HG02798 (cell line): ENCODE data around the gene STIM2.
"Not testable (repeated sequence)": the region's sequence is repeated elsewhere in the genome, so short reads cannot be mapped to it uniquely, and the experiment has no call there.

Experiments
- ATAC-seq: cut with Tn5 transposase; IDR thresholded peaks from one replicate; pipeline ENCODE4 v1.9.1; 2021; ENCODE audit warnings: mild to moderate bottlenecking; ENCODE audit not compliant: unreplicated experiment, poor library complexity

STIM2 gene

DNA sequence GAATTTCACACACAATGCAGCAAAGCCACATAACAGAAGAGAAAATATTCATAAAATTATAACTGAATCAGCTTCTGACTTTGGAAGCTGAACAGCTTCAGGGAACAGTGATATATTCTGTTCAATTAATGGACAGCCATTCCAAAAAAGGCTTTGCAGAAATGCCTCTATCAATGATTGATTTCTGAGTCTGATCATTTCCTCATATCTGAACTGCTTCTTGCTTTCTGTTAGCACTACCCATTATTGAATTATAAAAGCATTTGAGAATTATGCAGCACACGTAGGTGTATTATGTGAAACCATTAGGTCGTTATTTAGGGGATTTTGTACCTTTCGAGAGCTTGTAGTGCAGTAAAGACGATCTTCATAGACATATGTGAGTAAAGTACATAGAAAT lies 159.6 kb downstream of the STIM2 start:
- no peak for ATAC-seq

DNA sequence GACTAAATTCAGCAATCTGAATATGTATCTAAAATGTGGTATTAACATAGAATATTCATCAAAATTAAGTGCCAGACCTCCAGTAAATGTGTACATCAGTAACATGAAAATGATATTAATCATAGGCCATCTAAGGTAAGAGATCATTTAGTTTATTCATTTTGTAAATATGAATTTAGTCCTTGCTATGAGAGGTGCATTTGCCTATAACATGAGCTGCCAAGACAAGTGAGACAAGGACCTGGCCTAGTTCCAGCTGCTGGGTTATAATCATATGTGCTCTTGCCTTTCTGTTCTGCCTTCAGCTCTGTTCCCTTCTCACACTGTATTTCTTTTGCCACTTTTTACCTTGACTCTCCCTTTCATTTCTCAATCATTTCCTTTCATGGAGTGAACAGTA lies 160.0 kb downstream of the STIM2 start:
- ATAC-seq: no peak

DNA sequence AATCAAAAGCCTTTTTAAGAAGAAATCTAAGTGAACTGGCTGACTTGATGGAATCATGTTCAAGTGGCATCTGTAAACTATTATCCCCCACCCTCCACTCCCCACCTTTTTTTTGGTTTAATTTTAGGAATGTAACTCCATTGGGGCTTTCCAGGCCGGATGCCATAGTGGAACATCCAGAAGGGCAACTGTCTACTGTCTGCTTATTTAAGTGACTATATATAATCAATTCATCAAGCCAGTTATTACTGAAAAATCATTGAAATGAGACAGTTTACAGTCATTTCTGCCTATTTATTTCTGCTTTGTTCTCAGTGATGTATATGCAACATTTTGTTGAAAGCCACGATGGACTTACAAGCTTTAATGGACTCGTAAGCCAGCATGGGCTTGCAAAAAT lies 162.3 kb downstream of the STIM2 start:
- no peak for ATAC-seq

DNA sequence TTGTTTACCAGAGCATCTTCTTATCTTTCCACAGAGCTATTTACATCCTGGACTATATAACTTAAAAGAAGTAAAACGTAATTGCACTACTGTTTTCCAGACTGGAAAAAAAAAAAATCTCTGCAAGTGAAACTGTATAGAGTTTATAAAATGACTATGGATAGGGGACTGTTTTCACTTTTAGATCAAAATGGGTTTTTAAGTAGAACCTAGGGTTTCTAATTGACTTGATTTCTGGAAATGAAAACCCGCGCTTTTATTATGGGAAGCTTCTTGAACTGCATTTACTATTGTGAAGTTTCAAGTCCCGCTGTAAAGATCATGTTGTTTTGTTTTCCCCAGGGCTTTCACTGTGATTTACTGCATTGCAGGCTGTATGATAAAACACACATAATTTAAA lies 162.7 kb downstream of the STIM2 start:
- ATAC-seq: no peak

DNA sequence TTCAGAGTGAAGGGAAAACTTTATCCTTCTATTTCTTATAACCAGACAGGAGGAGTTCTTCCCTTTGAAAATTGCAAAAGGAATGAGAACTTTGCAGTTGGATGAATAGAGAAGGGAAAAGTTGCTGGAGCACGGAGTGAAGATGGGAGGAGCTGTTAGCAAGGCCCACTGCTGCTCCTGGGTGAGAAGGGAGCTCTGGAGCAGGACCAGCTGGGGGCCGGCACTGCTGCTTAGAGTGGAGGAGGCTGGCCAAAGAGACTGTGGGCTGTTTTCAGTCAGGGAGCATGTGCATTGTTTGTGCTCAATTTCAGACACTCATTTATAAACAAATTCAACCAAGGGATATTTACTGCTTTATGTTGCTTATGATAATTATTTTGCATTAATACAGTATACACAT lies 164.2 kb downstream of the STIM2 start:
- ATAC-seq: no peak

DNA sequence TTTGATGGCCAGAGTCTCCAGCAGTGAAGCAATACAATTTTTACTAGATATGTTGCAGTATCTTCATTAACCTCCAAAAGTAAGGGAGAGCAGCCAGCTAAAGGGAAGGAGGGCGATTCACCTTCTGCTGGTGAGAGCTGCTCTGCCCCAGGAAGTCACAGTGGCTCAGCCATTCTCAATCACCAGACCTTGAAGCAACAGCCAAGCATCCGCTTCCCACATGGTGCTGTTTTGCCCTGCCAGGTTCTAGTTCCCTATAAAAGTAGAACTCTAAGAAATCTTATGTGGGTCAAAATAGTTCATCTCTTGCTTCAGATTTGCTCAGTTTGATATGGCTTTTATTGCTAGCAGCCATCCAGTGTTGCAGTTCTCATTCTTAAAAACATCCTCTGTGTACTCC lies 166.8 kb downstream of the STIM2 start:
- no peak for ATAC-seq

DNA sequence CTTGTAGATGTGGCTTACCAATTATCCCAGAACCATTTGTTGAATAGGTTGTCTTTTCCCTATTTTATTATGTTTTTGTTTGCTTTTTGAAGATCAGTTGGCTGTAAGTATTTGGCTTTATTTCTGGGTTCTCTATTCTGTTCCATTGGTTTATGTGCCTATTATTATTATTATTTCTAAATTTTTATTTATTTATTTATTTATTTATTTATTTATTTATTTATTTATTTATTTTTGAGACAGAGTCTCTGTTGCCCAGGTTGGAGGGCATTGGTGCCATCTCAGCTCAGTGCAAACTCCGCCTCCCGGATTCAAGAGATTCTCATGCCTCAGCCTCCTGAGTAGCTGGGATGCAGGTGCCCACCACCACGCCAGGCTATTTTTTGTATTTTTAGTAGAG lies 174.5 kb downstream of the STIM2 start:
- ATAC-seq: not testable (repeated sequence)

DNA sequence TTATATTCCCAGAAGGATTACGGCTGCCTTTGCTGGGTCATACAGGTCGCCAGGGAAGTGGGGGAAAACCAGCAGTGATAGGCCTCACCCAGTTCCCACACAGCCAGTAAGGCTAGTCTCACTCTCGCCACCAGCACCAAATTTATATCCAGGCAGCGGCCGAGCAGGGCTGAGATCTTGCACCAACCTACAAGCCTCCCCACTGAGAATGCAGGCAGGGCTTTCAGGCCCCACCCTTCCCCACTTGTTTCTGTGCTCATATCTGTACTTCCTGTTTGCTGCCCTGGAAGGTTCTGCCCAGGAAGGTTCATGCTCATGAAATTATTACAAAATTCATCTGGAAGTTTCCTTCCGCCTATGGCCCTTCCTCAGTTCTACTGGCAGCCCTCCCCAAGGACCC lies 179.7 kb downstream of the STIM2 start:
- no peak for ATAC-seq

DNA sequence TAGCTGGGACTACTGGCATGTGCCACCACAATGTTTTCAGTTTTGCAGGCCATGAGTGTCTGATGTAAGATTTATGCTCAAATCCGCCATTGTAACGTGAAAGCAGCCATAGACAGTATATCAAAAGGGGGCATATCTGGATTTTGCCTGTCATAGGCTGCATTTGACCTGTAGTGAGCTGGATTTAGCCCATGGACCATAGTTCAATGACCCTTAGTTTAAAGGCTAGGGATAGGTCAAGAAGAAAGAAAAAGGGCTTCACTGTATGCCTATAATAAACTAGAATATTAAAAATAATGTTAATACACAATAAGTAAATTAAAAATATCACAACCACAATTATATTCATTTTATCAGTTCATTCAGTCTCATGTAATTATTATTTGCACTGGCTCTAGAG lies 181.8 kb downstream of the STIM2 start:
- ATAC-seq: no peak

DNA sequence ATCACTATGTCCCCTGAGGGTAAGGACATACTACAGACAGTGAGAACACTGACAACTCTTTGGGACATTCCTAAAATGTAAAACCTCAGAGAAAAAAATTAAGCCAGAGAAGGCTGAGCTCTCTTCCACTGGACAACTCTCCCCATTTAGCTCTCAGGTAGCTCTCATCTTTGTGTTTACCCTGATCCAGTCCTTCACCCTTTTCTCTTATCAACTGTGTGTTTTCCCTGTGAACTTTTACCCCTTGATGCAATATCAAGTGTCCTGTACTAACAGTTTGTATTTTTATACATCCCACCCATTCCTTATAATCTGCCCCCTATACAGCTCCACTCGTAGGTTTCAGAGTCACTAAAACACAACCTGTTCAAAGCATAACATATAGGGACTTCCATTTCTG lies 182.6 kb downstream of the STIM2 start:
- ATAC-seq: no peak

DNA sequence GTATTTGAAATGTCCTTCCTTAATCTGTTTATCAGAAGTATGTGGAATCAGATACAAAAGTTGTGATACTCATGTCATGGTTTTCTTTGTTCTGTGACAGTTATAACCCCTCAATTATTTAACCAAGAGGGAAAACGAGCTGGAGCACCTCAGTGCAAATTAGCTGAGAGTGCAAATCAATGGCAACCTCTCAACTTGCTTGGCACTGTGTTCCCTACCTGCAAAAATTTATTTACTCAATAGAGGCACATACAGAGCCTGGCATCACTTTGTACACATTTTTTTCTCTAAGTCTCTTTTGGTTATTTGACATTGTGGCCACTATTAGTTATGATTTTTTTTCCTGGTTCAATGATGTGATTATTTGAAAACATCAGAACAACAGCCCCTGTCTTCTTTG lies 186.2 kb downstream of the STIM2 start:
- ATAC-seq: no peak

DNA sequence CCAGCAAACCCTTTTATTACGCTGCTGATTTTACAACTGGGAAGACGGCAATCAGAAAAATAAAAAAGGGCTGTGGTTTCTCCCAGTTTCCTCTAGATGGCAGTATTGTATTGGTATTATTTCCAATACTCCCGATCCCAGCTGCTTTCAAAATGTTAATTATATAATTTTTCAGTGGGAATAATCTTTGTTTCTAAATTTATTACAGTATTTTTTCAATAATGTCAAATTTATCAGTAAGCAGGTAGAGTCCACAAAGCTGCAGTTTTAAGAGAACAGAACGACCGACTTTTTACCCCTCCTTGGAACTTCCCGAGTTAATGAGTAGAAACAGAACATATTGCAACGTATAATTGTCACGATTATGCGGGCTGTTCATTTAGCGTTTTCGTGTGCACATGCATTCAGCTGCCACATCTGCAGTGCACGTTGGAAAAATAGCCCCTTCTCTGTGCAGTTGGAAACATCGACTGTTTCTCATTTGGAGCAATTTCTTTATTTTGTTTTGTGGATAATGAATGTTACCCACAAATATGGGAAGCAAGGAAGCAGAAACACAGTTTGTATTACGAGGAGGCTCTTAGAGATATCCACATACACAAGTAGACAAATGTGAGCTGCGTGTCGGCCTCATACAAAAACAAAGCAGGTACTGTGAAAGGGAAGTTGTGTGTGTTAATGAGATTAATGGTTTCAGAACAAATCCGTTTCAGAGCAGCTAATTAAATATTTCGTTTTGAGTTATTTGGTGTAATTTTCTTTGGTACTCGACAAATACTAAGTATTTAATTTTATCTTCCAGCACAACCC lies 188.0 kb downstream of the STIM2 start:
- ATAC-seq: no peak

DNA sequence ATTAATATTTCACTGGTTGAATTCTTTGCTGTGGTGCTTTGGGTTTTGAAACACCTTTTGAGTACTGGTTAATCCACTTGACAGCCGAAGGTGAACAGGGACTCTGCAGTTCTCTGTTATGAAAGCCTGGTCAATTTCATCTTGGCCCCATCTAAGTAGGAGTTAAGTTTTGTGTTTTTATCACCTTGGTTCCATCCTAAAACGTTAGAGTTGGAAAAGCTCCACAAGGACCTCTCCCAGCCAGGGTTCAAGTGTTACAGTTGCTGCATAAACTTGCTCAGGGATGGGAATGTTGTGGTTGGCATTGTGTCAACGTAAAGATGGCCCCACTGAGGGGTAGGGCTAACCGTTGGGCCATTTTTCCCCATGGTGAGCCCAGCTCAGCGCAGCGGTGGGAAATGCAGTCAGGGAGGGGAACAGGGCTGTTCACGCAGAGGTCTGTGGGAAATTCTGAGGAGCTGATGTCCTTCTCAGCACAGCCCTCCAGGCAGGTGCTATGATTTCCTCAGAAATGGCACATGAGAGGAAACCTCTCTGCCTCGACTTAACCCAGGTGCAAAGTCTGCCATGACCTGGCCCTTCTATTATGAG lies 188.7 kb downstream of the STIM2 start:
- ATAC-seq: no peak

DNA sequence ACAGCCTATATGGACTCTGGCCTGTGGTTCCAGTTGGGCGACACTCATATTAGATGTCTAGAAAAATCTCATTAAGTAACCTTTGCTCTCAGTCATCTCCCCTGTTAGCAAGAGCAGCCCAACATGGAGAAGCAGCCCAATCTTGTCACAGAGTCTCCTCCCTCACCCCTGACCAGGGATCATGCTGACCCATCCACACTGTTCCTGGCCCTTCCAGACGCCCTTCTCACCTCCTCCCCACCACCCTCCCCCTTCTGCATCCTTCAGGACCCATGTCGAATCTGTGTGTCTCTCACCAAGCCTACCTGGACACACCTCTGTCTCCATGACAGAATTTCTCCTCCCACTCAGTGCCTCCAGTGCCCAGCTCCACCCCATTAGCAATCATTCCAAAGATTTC lies 190.1 kb downstream of the STIM2 start:
- no peak for ATAC-seq

DNA sequence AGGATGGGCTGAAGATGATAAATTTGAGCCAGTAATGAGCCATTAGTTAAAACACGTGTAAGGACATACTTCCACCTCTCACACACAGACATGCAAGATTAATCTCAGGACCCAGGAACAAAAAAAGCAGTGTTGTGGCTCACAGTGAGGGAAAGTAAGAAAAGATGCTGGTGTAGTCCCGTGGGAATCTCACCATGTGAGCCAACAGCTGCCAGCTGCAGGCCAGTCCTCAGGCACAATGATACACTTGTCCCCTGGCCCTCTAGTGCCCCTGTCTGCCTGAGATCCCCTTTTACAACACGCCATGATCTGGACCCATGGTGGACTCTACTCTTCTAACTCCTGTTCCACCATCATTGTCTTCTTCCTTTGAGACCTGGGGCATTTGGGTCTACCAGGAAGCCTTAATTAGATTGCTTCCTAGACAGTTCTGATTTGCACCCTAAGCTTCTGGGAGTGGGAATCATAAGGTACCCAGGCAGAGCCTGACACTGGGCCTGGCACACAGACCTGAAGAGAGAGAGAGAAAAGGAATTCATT lies 194.7 kb downstream of the STIM2 start:
- ATAC-seq: no peak

DNA sequence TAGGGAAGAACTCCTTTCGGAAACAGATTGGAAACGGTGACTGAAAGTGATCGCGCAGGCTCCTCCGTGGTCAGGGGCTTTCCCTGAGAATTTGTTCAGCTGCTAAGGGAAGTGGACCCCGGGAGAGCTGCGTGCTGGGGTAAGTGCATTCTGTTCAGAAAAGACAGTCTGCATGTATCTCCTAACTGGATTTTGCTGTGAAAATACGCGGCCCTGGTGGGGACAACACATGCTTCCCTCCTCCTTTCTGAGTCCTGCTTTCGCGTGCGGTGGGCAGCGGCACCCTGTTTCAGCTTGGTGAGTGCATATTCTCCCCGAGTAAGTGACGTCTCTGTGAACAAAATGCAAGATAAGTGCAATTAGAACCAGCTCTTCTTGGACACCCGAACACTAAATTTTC lies 195.6 kb downstream of the STIM2 start:
- ATAC-seq: no peak

DNA sequence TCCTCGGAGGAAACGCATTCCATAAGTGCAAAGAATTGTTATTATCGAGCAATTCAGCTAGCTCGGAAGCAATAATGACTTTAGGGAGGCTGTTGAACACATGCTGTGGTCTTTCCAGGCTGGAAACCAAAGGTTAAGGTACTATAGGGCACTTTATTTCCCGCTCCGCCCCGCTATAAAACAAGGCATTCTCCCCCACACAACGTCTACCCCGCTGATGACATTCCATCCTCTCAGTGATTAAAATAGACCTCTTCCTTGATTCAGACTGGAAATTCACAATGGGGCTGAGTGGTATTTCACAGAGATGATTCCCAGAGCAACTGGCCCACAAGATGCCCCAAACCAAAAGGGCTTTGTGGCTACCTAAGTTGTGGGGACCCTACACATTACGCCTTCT lies 196.4 kb downstream of the STIM2 start:
- no peak for ATAC-seq

DNA sequence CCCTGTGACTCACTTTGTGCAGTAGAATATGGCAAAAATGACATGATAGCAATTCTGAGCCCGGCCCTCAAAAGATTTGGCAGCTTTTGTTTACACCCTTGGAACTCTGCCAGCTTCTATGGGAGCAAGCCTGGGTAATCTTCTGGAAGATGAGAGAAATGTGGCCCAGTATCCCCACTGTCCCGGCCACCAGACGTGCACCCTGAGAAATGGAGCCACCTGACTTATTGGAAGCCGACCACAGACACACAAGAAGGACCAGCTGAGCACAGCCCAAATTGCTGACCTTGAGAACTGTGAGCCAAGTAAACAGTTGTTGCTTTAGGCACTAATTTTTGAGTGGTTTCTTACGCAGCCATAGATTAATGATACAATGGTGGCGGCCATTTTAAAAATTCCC lies 197.0 kb downstream of the STIM2 start:
- ATAC-seq: no peak

DNA sequence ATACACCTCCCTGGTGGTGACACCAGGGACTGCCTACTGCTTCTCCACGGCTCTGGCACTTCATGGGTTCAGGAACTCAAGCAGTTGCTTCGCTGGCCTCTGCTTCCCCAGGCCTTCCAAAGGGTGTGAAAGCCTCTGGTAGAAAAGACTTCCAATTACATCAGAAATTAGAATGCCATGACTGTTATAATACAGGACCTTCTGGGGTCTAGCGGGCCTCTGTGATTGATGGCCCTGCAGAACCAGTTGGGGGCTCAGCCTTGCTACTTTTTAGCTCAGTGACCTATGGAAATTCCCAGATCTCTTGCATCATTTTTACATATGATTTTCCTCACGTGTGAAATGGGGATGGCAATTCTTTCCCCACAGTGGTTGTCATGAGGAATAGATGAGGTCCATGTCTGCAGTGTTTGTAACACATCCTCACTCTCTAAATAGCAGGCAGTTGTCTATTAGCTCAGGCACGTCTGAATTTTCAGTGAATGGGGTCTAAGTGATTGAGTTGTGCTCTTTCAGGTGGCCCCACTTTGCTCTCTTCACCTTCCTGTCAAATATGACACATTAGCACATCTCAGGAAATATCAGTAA lies 198.3 kb downstream of the STIM2 start:
- ATAC-seq: no peak

DNA sequence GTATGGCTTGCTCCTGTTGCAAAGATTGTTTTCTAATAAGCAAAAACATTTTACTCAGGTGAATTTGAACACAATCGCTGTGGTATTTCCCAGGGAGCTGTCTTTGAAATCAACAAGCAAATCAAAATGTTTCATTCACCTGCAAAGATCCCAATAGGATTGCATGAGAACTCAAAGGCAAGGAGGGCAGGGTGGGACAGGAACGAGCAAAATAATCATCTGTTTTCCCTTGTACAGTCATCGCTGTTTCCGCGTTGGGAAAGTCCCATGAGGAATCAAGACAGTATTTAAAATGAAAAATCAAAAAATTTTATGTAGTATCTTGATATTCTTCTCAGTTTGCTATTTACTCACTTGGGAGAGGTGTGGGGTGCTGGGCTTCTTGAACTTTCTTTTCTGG lies 198.8 kb downstream of the STIM2 start:
- no peak for ATAC-seq

DNA sequence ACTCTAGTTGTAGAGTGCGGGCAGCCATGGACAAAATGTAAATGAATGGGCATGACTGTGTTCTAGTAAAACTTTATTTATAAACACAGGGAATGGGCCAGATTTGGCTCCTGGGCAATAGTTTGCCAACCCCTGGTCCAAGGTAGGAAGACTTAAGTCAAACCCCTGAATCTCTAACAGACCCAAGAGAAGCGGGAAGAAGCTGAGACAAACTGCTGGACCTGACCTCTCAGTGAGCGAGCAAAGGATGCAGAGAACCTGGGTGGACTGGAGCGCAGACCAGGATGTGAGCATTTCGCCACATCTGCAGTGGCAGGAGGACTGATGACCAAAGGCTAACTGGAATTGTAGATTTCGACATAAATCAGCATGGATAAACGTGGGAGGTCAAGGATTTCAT lies 201.6 kb downstream of the STIM2 start:
- no peak for ATAC-seq

DNA sequence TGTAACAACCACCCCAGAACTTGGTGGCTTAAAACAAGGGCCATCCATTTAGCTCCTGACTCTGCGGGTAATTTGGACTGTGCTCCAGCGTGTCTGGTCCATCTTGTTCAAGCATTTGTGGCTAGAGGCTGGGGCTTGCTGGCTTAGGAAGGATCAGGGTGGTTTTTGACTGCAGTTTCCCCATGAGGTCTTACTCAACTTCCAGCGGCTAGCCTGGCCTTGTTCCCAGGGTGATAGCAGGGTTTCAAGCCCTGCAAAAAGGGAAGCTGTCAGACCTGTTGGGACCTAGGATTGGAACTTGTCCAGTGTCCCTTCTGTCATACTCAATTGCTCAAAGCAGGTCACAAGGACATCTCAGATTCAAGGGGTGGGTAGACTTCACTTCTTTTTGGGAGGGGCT lies 205.9 kb downstream of the STIM2 start:
- no peak for ATAC-seq
